HG03159 (cell line): ENCODE data around the gene TSPAN2.

ENCODE experiments used
- ATAC-seq: cut with Tn5 transposase; IDR thresholded peaks from one replicate; pipeline ENCODE4 v1.9.1; 2021; ENCODE audit warnings: mild to moderate bottlenecking, moderate library complexity; ENCODE audit not compliant: unreplicated experiment

TSPAN2 gene

DNA sequence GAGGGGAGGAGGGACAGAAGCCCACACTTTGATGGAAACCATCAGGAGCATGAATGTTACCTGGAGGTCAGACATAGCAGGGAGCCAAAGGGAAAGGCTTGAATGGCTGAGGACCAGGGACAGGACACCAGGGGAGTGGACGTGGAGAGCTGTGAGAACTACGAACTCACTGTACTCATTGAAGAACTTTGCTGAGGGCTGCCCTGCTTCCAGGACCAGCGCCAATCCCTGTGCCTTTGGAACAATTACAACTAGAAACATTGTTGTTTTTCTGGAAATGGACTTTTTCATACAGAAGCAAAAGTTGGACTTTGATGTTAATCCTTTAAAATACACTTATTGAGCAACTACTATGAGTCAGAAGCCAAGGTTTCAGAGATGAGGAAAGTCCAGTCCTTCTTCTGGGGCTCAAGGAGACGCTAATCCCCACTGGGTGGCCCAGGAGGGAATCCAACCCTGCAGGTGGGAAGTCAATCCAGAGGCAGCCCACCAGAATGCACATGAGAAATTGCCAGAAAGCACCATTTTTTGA, 12.9 kb downstream of the TSPAN2 start:
- ATAC-seq: no peak

DNA sequence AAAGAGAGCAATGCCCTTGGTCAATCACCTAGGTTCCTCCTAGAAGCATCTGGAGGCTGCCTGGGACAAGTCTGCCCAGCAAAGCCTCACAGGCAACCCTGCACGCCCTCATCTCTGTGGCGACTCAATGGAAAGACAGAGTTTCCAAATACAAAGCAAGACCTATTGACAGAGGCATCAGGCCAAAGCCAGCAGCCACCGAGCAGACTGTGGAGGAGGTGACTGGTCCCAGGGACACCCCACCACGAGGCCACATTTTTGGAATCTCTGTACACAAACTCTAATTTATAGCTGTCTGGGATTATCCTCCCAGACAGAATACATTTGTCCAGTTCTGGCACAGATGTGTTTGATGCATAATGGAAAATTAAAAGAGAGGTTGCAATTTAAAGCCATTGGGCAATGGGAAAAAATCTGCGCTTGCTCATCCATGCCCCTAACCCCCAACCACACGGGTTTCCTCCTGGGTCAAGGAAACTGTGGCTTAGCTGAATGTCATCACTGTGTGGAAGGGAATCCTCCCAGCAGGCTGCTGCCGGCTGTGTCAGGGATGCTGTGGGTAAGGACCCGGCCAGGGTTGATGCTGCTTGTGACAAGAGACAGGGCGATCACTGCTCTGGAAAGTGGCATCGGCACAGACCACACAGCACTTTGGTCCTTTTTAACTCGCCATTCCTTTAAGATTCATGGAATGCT, 14.3 kb downstream of the TSPAN2 start:
- ATAC-seq: no peak

DNA sequence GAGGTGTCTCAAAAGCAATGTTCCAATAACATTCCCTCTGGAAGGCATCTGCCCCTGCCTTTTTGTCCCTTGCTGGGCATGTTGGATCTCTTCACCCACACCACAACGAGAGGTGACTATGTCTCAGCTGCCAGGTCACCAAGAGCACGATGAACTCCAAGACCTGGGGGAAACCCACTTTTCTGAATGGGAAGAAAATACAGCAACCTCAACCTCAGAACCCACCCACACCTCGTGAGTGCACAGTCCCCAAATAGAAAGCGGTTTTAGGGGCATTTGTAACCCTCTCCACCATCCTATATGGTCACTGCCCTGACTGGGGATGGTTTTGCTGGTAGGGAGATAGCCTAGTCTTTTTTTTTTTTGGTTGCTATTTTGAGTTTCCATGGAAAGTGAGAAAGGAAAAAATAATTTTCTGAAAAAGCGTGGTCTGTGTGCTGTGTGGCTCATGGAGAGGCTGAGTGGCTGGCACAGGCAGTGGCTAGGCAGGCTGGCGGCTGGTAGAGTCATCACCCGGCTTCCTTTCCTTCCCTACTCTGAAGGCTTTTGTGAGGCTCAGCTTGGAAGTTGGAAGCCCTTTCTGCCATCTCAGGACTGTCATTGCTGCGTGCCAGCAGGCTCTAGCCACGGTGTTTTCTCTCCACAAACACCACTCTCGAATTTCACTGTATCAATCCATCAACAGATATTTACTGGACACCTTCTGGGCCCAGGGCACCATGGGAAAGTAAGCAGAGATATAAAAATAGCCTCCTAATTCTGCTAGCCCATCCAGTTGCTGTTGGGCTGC, 15.8 kb downstream of the TSPAN2 start:
- ATAC-seq: no peak

DNA sequence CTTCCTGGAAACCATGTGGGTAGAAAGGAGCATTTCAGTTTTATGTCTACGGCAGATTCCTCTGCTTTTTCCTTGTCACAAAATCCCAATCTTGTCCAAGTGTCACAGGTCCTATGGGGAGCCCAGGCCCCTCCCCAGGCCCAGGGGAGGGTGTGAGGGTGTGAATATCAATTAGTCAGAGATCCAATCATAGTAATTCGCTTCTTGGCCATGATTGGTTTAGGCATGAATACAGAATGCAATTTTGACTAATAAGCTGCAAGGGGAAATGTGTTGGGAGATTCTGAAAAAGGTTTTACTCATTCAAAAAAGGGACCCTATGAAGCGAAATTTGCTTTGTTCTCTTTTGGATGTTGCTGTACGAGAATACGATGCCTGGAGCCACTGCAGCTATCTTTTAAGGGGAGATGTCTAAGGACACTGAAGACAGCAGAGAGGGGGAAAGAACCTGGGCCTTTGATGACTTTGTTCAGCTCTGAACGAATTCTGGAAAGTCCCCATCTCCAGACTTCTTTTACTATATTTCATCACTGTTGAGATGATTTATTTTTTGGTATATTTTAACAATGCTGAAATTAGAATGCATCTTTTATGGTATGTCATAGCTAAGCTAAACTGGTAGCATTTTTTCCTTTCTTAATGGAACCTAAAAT, 18.2 kb downstream of the TSPAN2 start:
- no peak for ATAC-seq

DNA sequence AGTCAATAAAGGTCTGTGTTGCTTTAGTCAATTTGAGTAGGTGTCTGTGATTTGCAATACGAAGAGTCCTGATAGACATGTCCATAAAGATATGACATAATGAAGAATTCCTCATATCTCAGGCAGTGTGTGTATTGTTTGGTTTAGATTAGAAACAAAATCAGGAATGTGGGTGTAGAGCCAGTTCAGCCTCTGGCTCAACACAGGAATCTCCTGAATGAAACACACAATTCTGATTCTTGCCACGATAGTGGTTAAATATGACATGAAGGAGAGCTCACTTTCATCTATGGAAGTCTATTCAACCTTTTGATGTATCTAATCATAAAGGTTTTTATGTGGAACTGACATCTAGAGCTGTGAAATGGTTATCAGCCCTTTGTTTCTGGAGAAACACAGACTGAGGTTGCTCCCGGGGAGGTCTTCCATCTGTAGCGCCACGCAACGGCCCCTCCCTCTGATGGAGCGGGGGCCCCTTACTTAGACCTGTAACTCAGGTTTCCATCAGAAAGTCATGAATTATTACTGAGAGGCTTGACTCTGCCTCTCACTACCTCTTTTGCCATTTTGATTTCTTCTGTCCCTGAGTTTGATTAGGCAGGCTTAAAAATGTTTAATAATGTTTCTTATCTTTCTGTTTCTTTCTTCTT, 19.5 kb downstream of the TSPAN2 start:
- ATAC-seq: no peak

DNA sequence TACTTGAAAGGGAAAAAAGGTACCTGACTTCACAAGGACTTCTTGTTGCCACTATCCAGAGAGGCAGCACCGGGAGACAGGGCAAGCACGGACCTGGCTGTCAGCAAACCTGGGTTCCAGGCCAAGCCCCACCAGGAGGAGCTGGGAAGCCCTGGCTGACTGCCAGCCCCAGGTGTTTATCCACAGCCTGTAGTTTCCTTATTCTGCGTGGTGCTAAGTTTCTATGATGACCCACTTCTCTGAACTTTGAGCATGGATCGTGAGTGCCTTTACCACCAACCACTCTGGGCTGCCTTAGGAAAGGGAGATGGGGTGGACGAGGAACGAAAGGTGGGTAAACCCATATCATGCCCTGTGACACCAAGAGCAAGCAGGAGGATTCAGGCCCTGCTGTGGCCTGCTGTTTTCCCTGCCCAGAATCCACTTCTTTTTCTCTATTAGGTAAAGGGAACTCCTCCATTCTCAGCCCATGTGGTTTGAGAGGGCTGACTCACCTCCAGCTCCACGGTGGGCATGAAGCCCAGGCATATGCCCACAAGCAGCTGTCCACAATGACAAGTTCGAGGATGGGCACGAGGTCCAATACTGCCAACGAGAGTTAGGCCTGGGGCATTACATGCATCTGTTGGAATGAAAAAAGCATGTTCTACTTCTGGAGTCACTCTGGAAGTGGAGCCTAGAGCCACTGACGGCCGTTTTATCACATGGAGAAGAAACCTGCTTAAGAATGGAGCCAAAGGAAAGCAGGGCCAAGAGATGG, 20.3 kb downstream of the TSPAN2 start:
- ATAC-seq: no peak

DNA sequence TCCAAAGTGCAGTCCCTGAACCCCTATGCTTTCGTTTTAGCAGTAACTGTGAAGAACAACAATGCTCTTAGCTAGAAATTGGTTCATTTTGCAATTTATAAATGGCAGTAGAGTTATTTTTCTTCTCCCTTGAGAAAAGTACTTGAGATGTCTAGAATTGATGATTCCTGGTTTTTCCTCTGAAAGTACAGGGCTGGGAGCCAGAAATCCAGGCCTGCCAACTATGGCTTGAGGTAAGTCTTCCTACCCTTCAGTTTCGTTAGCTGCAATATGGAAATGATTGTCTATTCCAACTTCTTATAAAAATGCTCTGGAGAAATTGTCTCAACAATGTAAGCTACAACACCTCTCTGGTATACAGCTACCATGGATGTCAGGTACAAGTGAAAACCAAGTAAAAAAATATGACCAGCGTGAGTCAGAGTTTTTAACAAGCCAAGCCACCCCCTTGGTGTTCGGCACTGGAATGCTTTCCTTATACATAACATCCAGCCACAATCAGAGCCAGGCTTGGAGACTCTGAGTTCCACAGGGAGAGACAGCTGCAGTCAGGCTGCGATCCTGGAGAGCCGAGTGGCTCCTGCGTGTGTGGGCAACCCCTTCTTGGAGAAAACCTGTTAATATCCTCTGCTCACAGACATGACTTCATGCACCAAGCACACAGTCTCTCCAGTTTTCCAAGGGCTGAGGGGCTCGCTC, 22.0 kb downstream of the TSPAN2 start:
- no peak for ATAC-seq

DNA sequence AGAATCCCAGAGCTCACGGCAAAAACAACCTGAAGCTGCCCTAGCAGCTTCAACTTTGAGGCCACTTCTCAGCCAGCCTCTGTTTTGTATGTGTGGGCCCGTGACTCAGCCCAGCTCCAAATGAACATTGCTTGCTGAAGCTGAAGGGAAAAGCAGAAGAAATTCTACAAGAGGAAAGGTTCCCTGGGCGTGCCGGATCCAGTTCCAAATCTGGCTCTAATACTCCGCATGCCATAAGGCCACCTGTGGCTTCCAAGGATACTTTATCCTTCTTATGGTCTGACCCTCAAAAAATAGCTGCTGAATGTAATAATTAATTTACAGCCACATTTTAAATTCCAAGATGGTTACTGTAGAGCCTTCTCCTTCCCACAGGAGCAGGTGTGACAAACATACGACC, 24.3 kb downstream of the TSPAN2 start:
- no peak for ATAC-seq

DNA sequence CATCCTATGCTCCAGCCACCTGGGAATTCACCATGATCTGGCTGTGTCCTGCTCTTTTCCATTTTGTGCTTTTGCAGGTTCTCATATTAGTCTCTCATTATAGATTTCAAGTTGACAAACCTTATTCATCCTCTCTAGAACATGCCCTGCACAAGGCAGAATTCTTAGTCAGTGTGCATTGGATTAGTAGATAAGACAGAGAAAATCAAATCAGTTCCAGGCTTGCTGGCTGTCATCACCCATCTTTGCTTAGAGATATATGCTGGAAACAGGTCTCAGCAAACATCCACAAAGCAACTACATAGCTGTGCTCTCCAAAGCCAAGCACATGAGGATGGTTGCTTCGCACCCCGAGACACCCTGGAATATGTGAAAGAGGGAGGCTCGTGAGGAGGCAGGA, 24.8 kb downstream of the TSPAN2 start:
- ATAC-seq: no peak

DNA sequence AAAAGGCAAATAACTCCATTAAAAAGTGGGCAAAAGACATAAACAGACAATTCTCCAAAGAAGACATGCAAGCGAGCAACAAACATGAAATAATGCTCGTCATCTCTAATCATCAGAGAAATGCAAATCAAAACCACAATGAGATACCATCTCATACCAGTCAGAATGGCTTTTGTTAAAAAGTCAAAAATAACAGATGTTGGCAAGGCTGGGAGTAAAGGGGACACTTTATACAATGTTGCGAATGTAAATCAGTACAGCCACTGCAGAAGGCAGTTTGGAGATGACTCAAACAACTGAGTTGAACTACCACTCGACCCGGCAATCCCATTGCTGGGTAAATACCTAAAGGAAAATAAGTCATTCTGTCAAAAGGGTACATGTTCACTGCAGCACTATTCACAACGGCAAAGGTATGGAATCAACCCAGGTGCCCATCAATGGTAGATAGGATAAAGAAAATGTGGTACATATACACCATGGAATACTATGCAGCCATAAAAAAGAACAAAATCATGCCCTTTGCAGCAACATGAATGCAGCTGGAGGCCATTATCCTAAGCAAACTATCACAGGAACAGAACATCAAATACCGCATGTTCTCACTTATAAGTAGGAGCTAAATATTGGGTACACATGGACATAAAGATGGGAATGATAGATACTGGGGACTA, 25.9 kb downstream of the TSPAN2 start:
- ATAC-seq: no peak

DNA sequence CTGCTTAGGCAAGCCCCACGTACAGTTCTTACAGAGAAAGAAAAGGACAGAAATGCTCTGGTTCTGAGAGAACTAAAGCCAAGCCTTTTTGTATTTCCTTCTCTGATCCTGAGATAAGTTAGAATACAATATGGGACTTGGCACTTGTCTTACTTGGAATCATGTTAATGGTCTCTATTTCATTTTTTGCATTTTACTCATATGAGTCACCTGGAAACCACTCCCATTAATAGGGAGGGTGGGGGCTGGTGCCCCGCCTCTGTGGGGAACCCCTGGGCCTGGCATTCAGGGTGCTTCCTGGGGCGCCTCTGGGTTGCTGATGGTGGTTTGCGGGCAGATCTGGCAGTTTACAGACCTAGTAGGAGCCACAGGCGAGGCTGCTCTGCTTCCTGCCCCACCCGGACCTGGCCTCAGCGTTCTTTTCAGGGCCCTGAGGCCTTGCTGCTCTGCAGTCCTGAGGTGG, 26.7 kb downstream of the TSPAN2 start:
- peak; percentile 75 for ATAC-seq

DNA sequence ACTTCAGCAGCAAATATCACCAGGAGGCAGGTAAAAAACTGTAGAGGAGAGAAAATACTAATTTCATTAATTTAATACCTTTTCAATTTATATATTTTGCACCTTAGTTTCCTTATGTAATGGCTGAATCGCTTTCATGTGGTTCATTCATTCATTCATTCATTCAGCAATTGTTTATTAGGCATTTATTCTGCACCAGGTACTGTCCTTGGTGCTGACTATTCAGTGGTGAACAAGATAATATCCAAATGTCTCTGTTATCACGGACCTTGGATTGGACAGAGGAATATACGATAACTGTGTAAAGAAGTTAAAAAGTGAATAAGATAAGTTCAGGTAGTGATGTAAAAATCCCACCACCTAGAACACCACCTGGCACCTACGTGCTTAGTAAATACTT, 28.8 kb downstream of the TSPAN2 start:
- no peak for ATAC-seq

DNA sequence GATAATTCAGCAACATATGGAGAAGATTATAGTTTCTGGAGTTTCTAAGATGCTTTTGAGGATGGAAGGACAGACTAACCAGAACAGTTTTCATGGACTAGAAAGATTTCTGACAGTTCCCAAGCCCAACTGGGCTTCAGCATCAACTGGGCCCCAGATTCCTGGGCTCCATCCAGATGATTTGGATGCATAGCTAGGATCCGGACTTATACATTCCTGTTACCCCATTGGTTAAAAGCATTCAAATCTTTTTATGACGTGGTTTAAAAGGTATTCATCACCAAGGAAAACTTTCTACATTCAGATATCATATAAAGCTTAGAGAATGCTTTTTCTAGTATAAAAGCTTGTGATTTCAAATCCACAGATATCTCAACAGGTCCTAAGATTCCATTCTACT, 30.0 kb downstream of the TSPAN2 start:
- ATAC-seq: no peak

DNA sequence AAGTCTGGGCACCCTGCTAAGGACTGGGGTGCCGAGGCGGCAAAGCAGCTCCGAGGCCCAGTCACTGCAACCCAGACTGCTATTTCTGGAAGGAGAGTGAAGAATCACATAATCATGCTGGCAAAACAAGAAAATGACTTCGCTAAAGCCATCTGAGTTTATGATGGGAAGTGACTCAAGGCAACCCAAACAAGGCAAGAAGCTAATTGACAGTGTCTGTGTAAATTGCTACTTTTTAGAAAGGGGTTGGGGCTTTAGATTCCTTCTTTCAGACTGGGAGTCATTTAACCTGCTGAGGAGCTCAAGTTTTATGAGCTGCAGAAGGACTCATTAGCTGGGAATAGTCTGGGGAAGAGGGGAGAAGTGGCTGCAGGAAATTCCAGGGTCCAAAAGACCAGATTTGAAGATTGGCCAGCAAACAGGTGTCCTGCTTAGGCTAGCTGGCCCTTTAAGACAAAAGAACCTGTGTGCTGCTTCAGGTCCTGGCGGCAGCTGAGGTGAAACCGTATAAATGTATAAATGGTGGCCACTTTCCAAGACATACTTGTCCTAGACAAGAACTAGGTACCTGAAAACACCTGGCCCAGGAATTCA, 31.5 kb downstream of the TSPAN2 start:
- no peak for ATAC-seq

DNA sequence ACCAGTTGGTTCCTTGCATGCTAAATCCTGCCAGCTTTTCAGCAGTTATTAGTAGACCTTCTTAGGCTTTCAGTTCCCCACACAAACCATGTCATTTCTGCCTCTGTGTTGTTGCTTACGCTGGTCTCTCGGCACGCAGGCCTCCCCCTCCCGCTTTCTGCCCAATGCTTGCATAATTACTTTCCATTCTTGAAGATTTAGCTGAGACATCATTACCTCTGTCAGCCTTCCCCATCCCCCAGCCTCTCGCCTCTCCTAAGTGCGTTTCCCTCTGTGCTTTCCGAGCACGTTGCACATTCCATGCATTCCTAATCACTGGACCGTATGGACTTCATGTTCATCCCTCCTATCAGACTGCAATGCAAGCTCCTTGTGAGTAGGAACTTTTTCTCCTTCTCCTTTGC, 32.9 kb downstream of the TSPAN2 start:
- no peak for ATAC-seq

DNA sequence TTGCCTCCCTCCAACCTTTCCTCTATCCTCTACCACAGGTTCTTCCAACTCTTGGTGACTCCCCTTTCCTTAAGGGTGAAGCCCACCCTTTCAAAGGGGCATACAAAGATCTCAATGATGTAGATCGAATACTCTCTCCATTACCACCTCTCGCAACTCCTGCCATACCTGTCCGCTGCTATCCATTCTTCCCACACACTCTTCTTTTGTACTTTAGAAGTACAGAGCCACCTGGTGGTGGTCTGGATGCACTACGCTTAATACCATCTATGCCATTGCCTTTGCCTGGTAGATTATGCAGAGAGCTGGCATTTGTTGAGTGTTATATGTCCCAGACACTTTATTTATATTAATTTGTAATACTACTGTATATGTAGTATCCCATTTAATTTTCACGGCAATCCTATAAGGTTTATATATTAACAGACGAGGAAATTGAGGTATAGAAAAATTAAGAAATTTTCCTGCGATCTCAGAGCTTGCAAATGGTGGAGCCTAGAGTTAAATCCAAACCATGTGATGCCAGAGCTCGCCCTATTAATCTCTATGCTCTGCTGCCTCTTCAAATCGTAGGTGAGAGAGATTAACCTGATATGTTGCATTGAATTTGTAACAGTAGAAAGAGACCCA, 36.7 kb downstream of the TSPAN2 start:
- ATAC-seq: peak; percentile 97

DNA sequence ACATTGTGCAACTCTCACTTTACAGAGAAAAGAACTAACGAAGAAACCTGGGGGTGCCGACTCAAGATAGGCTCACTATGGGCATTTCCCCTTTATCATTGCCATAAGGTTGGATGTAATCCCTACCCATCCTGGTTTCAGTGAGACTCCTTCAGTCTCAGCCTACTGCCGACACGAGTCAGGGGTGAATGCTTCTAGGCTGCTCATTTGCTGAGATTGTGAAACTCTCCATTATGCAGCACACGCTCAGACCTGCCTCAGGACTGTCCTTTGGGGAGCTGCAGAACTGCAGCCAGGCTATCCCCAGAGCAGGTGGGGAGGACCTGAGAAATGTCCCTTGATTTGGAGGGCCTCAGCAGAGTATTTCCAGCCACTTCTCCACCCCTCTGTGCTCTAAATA, 37.5 kb downstream of the TSPAN2 start:
- no peak for ATAC-seq

DNA sequence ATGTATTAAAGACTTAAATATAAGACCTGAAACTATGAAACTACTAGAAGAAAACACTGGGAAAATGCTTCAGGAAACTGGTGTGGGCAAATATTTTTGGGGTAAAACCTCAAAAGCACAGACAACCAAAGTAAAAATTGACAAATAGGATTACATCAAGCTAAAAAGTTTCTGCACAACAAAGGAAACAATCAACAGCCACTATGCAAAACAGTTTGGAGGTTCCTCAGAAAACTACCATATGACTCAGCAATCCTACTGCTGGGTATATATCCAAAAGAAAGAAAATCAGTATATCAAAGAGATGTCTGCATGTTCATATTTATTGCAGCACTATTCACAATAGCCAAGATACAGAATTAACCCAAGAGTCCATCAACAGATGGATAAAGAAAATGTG, 42.6 kb downstream of the TSPAN2 start:
- no peak for ATAC-seq
